K562 (cell line): ENCODE data around the gene FAR2. TPM values are rescaled to one million over a fixed set of nuclear protein-coding genes. Genes with fewer than 3 reads are reported as not detected.
A peak's percentile ranks its signal among the peaks of the same experiment; 100 is the strongest.

Experiments
- BACH1 ChIP-seq: fragments of 200-800 bp; sonication (Bioruptor generic); IDR thresholded peaks from 2 replicates; pipeline ENCODE4 v1.6.1; 2016; ENCODE audit warnings: missing genetic modification characterization, missing compliant biosample characterization
- CEBPG ChIP-seq, 3 experiments: fragments of 200-800 bp in 1 of 3; sonication (Bioruptor generic) in 1 of 3; sonication (generic) in 1 of 3; formaldehyde crosslinking in 1 of 3; IDR thresholded peaks in 2 of 3; conservative IDR thresholded peaks in 1 of 3; 2 replicates each; pipeline versions ENCODE4 v1.6.1 to v1.8.0; 2016 to 2022; ENCODE audit warnings: missing compliant biosample characterization in 2 of 3, missing genetic modification characterization in 2 of 3, mild to moderate bottlenecking in 1 of 3, missing genetic modification reagents in 1 of 3
- HEY1 ChIP-seq: fragments of 250-450 bp; sonication (Bioruptor Pico); IDR thresholded peaks from 2 replicates; pipeline ENCODE4 v1.5.0; 2020; ENCODE audit warnings: mild to moderate bottlenecking, moderate library complexity, borderline replicate concordance
- JUND ChIP-seq, 2 experiments: IDR thresholded peaks; 2 replicates in 1 of 2; 3 replicates in 1 of 2; pipeline ENCODE4 v1.6.1; 2011; ENCODE audit warnings: borderline replicate concordance in 2 of 2, low read depth in 2 of 2, low read length in 2 of 2, improper control_type of control experiment in 1 of 2, missing biosample characterization in 1 of 2, missing genetic modification characterization in 1 of 2, missing genetic modification reagents in 1 of 2
- KDM1A ChIP-seq, 2 experiments: fragments of 450-650 bp; IDR thresholded peaks; 2 replicates each; pipeline ENCODE4 v1.6.1; 2016; ENCODE audit warnings: mild to moderate bottlenecking in 2 of 2
- KLF1 ChIP-seq: fragments of 450-650 bp; IDR thresholded peaks from 2 replicates; pipeline ENCODE4 v1.6.1; 2016; ENCODE audit warnings: missing genetic modification characterization, missing compliant biosample characterization
- MAFK ChIP-seq: IDR thresholded peaks from 2 replicates; pipeline ENCODE4 v1.6.1; 2011; ENCODE audit warnings: low read length, improper control_type of control experiment
- RAD21 ChIP-seq, 2 experiments: fragments of 250-450 bp in 1 of 2; fragments of 450-650 bp in 1 of 2; sonication (Bioruptor Pico) in 1 of 2; formaldehyde crosslinking in 1 of 2; IDR thresholded peaks in 1 of 2; conservative IDR thresholded peaks in 1 of 2; 2 replicates each; pipeline versions ENCODE4 v1.4.0 to v1.8.0; 2020 to 2022; ENCODE audit warnings: mild to moderate bottlenecking in 2 of 2, moderate library complexity in 1 of 2
- RBM34 ChIP-seq: fragments of 200-400 bp; formaldehyde crosslinking; IDR thresholded peaks from 2 replicates; pipeline ENCODE4 v1.6.1; 2018; ENCODE audit warnings: low read length, borderline replicate concordance; ENCODE audit not compliant: insufficient read depth
- SMARCE1 ChIP-seq: fragments of 450-650 bp; IDR thresholded peaks from 2 replicates; pipeline ENCODE4 v1.7.1; 2016; ENCODE audit warnings: mild to moderate bottlenecking
- WHSC1 ChIP-seq: IDR thresholded peaks from one replicate; pipeline ENCODE4 v1.6.1; 2012; ENCODE audit warnings: low read length, control low read depth, inconsistent platforms
- ZKSCAN1 ChIP-seq: fragments of 150-350 bp; IDR thresholded peaks from 2 replicates; pipeline ENCODE4 v1.6.1; 2016; ENCODE audit warnings: low read depth, low read length
- ZNF140 ChIP-seq: fragments of 250-450 bp; sonication (Bioruptor Pico); IDR thresholded peaks from 2 replicates; pipeline ENCODE4 v1.8.0; 2021; ENCODE audit warnings: moderate library complexity, mild to moderate bottlenecking, inconsistent platforms
- ZNF274 ChIP-seq: IDR thresholded peaks from 2 replicates; pipeline ENCODE4 v1.6.1; 2011; ENCODE audit warnings: low read depth, mild to moderate bottlenecking, low read length, moderate library complexity, borderline replicate concordance
- ZNF830 ChIP-seq: fragments of 250-450 bp; sonication (Bioruptor Pico); IDR thresholded peaks from 2 replicates; pipeline ENCODE4 v1.5.0; 2021; ENCODE audit warnings: mild to moderate bottlenecking
- polyA plus RNA-seq, 8 experiments: library from polyadenylated mRNA; depleted of rRNA in 4 of 8; stranded (reverse) in 5 of 8; unstranded in 3 of 8; fragments of >200 nt; fragmentation: Nextera tagmentation in 2 of 8; fragmentation: Illumina TruSeq in 1 of 8; extraction: Ambion mirVana in 2 of 8; extraction: Trizol in 1 of 8; gene quantifications; 2 replicates each; pipeline versions ENCODE4 v1.2.1 to v1.2.3, GENCODE V29; 2011 to 2014; ENCODE audit warnings: inconsistent platforms in 1 of 8, missing spikeins in 1 of 8
- total RNA-seq, 7 experiments: library from RNA; depleted of rRNA in 6 of 7; stranded (reverse); fragments of >200 nt in 6 of 7; fragmentation: Illumina TruSeq in 2 of 7; extraction: Trizol in 2 of 7; gene quantifications; 2 replicates each; pipeline versions ENCODE4 v1.2.1 to v1.2.3, GENCODE V29; 2011 to 2021; ENCODE audit warnings: low replicate concordance in 1 of 7
- TF ChIP-seq, protein P1 (sequence below): fragments of 450-650 bp; IDR thresholded peaks from 2 replicates; pipeline ENCODE4 v1.7.0; 2016; ENCODE audit warnings: borderline replicate concordance
- TF ChIP-seq, protein P2 (sequence below): IDR thresholded peaks from 2 replicates; pipeline ENCODE4 v1.6.1; 2011; ENCODE audit warnings: borderline replicate concordance, low read depth, mild to moderate bottlenecking, moderate library complexity, low read length; ENCODE audit not compliant: insufficient read depth, poor library complexity, severe bottlenecking
- TF ChIP-seq, protein P3 (sequence below): fragments of 250-450 bp; sonication (Bioruptor Pico); IDR thresholded peaks from 2 replicates; pipeline ENCODE4 v1.9.0; 2021; ENCODE audit warnings: mild to moderate bottlenecking, inconsistent platforms
- TF ChIP-seq, protein P4 (sequence below): fragments of 450-650 bp; formaldehyde crosslinking; conservative IDR thresholded peaks from 2 replicates; pipeline ENCODE4 v1.4.0; 2022; ENCODE audit warnings: mild to moderate bottlenecking, missing genetic modification characterization

Gene FAR2
- total and polyA plus RNA-seq, 9 of the 15 experiments (the other 6 are each of a cell fraction or from before 2014, with no cell fraction given), result 5.0 to 13.4 (median 8.5) TPM

DNA sequence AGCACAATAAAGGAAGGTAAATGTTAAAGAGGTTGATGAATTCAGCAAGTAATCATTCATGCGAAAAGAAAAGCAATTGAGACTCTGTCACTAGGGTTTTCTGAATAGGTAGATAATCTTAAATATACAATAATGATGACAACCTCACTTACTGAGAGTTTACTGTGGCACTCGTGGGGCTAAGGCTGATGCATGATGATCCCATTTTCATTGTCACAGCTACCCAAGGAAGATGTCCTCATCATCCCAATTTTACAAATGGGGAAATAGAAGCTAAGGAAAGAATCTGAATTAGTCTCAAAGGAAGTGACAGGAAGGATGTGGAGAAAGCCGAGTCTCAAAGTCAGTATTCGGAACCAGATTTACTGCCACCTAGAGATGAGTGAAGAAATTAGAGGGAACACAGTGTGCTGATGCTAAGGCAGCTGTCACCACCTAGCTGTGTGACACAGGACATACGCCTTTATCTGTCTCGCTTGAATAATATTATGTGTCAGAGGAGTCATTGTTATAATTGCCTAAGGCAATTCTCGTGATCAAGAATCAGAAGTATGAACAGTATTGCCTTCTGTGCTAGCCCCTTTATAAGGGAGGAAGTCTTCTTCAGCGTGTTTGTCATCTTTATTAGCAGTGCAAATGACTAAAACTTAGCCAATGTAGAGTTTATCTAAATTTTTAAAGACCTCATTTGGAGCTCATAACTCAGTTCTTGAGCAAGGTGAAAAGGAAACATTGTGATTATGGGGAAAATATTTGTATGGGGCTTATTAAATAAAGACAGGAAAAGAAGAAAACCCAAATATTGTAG is 168.7 kb downstream of the FAR2 start (continued):
- TF ChIP-seq, protein P1, sequence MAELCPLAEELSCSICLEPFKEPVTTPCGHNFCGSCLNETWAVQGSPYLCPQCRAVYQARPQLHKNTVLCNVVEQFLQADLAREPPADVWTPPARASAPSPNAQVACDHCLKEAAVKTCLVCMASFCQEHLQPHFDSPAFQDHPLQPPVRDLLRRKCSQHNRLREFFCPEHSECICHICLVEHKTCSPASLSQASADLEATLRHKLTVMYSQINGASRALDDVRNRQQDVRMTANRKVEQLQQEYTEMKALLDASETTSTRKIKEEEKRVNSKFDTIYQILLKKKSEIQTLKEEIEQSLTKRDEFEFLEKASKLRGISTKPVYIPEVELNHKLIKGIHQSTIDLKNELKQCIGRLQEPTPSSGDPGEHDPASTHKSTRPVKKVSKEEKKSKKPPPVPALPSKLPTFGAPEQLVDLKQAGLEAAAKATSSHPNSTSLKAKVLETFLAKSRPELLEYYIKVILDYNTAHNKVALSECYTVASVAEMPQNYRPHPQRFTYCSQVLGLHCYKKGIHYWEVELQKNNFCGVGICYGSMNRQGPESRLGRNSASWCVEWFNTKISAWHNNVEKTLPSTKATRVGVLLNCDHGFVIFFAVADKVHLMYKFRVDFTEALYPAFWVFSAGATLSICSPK, result no peak
- TF ChIP-seq CEBPG (CRISPR knock-in tag; IDR thresholded peaks at IDR 0.05) (no peak), CEBPG (tag; conservative IDR thresholded peaks at IDR 0.05 in 1 of 2, IDR thresholded peaks at IDR 0.05 in 1 of 2) (no peak), ZNF140 (no peak), RBM34 (no peak), JUND (IDR thresholded peaks at IDR 0.05; ENCODE audit: borderline replicate concordance, low read depth, low read length) (peak; percentile 40; the same call in 1 of the 2 replicates), JUND (tag; IDR thresholded peaks at IDR 0.05; ENCODE audit: borderline replicate concordance, low read depth, low read length) (no peak; the same call in 2 of the 3 replicates), RAD21 (CRISPR knock-in tag; conservative IDR thresholded peaks at IDR 0.05 in 1 of 2, IDR thresholded peaks at IDR 0.05 in 1 of 2) (peak; percentile 89 to 94), SMARCE1 (no peak), BACH1 (no peak), ZNF274 (no peak), KLF1 (tag) (no peak), WHSC1 (no peak), MAFK (no peak), HEY1 (CRISPR knock-in tag) (no peak), ZKSCAN1 (no peak), ZNF830 (CRISPR knock-in tag) (no peak), KDM1A (IDR thresholded peaks at IDR 0.05) (no peak)
- TF ChIP-seq, protein P2, sequence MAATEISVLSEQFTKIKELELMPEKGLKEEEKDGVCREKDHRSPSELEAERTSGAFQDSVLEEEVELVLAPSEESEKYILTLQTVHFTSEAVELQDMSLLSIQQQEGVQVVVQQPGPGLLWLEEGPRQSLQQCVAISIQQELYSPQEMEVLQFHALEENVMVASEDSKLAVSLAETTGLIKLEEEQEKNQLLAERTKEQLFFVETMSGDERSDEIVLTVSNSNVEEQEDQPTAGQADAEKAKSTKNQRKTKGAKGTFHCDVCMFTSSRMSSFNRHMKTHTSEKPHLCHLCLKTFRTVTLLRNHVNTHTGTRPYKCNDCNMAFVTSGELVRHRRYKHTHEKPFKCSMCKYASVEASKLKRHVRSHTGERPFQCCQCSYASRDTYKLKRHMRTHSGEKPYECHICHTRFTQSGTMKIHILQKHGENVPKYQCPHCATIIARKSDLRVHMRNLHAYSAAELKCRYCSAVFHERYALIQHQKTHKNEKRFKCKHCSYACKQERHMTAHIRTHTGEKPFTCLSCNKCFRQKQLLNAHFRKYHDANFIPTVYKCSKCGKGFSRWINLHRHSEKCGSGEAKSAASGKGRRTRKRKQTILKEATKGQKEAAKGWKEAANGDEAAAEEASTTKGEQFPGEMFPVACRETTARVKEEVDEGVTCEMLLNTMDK, result peak; percentile 23
- TF ChIP-seq, protein P3, sequence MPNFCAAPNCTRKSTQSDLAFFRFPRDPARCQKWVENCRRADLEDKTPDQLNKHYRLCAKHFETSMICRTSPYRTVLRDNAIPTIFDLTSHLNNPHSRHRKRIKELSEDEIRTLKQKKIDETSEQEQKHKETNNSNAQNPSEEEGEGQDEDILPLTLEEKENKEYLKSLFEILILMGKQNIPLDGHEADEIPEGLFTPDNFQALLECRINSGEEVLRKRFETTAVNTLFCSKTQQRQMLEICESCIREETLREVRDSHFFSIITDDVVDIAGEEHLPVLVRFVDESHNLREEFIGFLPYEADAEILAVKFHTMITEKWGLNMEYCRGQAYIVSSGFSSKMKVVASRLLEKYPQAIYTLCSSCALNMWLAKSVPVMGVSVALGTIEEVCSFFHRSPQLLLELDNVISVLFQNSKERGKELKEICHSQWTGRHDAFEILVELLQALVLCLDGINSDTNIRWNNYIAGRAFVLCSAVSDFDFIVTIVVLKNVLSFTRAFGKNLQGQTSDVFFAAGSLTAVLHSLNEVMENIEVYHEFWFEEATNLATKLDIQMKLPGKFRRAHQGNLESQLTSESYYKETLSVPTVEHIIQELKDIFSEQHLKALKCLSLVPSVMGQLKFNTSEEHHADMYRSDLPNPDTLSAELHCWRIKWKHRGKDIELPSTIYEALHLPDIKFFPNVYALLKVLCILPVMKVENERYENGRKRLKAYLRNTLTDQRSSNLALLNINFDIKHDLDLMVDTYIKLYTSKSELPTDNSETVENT (CRISPR knock-in tag), result no peak
- TF ChIP-seq, protein P4, sequence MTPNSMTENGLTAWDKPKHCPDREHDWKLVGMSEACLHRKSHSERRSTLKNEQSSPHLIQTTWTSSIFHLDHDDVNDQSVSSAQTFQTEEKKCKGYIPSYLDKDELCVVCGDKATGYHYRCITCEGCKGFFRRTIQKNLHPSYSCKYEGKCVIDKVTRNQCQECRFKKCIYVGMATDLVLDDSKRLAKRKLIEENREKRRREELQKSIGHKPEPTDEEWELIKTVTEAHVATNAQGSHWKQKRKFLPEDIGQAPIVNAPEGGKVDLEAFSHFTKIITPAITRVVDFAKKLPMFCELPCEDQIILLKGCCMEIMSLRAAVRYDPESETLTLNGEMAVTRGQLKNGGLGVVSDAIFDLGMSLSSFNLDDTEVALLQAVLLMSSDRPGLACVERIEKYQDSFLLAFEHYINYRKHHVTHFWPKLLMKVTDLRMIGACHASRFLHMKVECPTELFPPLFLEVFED (CRISPR knock-in tag), result no peak
